Measurements from ENCODE around the gene KMT5C.

The KMT5C gene

DNA sequence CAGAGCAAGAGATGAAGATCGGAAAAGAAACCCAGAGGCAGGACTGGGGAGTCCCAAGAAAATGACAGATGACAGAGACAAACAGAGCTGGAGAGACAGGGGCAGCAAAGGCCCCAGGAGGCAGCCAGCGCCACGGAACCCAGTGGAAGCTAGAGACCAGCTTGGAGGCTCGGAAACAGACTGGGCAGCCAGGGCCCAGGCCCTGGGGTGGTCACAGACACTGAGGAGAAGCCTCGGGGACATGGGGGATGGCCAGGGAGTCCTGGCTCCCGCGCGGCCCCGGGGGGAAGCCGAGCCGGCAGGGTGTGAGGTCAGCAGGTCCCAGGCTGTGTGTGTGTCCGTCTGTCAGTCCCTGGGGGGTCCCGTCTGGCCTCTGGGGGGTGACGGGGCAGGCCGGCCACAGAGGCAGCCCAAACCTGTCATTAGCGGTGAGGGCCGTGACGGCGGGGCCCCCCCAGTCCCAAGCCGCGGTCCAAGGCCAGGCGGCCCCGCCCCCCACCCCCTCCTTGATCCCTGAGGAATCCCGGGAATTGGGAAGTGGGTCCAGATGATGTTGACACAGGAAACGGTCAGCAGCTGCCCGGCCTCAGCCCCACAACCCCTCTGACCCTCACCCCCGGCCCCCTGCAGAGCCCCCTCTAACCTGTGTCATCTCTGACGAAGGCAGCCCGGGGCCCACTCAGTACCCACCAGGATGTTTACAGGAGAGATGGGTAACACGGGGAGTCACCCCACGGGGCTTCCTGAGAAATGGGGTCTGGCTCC is 34.5 kb downstream of the KMT5C start:
- Histone ChIP-seq H3K4me3 (ENCODE audit: low read length) (no peak overlapping the region), H3K36me3 (ENCODE audit: control insufficient read depth, low read depth, low read length) (no peaks in the 10 kb centered on the region), H3K9ac (ENCODE audit: low read length) (no peak overlapping the region), H3K27ac (ENCODE audit: low read length) (no peak overlapping the region), H3K4me1 (ENCODE audit: control insufficient read depth, low read depth, low read length) (peaks cover 25% of the 10 kb centered on the region), H3K9me3 (ENCODE audit: control insufficient read depth, low read depth, low read length) (no peaks in the 10 kb centered on the region), H3K27me3 (ENCODE audit: control insufficient read depth, insufficient read depth, low read length) (peaks cover 53% of the 10 kb centered on the region)

DNA sequence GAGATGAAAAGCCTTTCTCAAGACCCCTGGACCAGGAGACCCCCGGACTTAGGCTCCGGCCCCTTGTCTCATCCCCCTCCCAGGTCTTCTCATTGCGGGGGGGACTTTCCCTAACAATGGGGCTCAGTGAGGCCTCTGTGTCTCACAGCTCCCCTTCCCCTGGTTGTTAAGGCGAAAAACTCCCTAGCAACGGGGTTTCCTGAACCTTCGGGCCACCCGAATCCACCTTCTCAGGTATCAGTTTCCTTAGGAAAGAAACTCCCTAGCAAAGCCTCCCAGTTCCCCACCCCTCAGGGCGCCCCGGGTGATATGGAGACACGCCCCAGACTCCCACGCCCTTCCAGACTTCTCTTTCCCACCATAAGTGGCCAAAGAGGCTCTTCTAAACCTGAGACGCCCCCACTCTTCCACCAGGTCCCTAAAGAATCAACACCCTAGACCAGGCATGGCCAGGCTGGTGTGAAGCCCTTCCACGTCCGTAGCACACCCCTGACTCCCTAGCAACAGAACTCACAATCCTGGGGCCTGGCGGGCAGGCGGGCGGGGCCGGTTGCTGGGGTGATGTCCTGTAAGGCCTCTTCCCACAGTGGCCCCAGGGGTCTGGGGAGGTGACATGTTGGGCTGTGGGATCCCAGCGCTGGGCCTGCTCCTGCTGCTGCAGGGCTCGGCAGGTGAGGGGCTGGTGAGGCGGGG is 36.7 kb downstream of the KMT5C start, which contains the start of gene TMEM190:
TSS of gene TMEM190 (plus strand) at position 586 of the 693 bp plus-strand sequence. CDS start at position 614, 28 bp downstream.
- Histone ChIP-seq H3K4me1 (ENCODE audit: control insufficient read depth, low read depth, low read length) (peaks cover 25% of the 10 kb centered on the region), H3K9ac (ENCODE audit: low read length) (peak within 1 kb of the TSS; percentile 2), H3K4me3 (ENCODE audit: low read length) (peak within 1 kb of the TSS; percentile 49), H3K36me3 (ENCODE audit: control insufficient read depth, low read depth, low read length) (no peaks in the 10 kb centered on the region), H3K9me3 (ENCODE audit: control insufficient read depth, low read depth, low read length) (no peaks in the 10 kb centered on the region), H3K27ac (ENCODE audit: low read length) (no peak within 1 kb of the TSS), H3K27me3 (ENCODE audit: control insufficient read depth, insufficient read depth, low read length) (peaks cover 41% of the 10 kb centered on the region)

DNA sequence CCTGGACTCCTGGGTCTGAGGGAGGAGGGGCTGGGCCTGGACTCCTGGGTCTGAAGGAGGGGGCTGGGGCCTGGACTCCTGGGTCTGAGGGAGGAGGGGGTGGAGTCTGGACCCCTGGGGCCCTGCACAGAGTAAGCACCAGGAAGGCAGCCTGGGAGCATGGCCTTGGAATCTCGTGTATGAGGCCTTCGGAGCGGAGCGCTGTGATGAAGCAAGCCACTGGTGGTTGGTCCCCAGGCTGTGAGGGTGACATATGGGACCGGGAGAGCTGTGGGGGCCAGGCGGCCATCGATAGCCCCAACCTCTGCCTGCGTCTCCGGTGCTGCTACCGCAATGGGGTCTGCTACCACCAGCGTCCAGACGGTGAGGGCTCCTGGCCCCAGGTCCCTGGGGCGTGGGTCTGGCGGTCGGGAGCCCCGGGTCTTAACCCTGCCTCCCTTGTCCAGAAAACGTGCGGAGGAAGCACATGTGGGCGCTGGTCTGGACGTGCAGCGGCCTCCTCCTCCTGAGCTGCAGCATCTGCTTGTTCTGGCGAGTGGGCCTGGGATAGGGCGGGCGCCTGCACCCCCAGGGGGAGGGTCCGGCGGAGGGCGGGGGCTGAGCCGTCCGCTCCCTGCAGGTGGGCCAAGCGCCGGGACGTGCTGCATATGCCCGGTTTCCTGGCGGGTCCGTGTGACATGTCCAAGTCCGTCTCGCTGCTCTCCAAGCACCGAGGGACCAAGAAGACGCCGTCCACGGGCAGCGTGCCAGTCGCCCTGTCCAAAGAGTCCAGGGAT is 37.9 kb downstream of the KMT5C start:
- Histone ChIP-seq H3K9ac (ENCODE audit: low read length) (no peak overlapping the region), H3K27ac (ENCODE audit: low read length) (no peak overlapping the region), H3K36me3 (ENCODE audit: control insufficient read depth, low read depth, low read length) (no peaks in the 10 kb centered on the region), H3K4me1 (ENCODE audit: control insufficient read depth, low read depth, low read length) (peaks cover 25% of the 10 kb centered on the region), H3K4me3 (ENCODE audit: low read length) (peak overlapping the region; percentile 49), H3K9me3 (ENCODE audit: control insufficient read depth, low read depth, low read length) (no peaks in the 10 kb centered on the region), H3K27me3 (ENCODE audit: control insufficient read depth, insufficient read depth, low read length) (peaks cover 40% of the 10 kb centered on the region)

DNA sequence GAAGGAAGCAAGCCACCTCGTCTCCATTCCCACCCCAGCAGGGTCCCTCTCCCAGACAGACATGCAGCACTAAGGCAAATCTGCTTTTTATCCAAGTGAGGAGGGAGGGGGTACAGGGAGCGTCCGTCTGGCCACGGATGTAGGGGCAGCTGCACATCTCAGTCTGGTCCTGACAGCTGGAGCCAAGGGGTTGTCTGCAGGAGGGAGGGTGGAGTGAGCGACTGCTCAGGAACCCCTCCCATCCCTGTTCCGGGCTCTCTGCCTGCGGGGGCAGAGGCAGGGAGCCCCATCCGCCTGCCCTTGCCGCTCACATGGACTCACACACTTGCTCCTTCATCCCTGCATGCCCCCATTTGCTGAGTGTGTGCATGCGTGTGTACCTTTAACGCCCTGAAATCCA is 39.5 kb downstream of the KMT5C start:
- Histone ChIP-seq H3K9me3 (ENCODE audit: control insufficient read depth, low read depth, low read length) (no peaks in the 10 kb centered on the region), H3K9ac (ENCODE audit: low read length) (no peak overlapping the region), H3K27ac (ENCODE audit: low read length) (no peak overlapping the region), H3K4me3 (ENCODE audit: low read length) (no peak overlapping the region), H3K27me3 (ENCODE audit: control insufficient read depth, insufficient read depth, low read length) (peaks cover 42% of the 10 kb centered on the region), H3K36me3 (ENCODE audit: control insufficient read depth, low read depth, low read length) (no peaks in the 10 kb centered on the region), H3K4me1 (ENCODE audit: control insufficient read depth, low read depth, low read length) (peaks cover 18% of the 10 kb centered on the region)

DNA sequence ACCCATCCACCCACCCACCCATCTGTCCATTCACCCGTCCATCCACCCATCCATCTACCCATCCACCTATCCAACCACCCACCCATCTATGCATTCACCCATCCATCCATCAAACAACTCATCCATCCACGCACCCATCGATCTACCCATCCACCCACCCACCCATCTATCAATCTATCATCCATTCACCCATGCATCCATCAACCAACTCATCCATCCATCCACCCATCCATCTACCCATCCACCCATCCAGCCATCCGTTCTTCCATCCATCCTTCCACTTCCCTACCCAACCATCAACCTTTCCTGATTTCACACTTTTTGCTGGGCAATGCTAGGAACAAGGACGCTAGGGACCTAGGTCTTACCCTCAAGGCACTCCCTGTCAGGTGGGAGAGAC is 42.3 kb downstream of the KMT5C start:
- H3K9me3 ChIP-seq (ENCODE audit: control insufficient read depth, low read depth, low read length), result no peaks in the 10 kb centered on the region
- peaks cover 4% of the 10 kb centered on the region for H3K36me3 ChIP-seq (ENCODE audit: control insufficient read depth, low read depth, low read length)
- H3K4me1 ChIP-seq (ENCODE audit: control insufficient read depth, low read depth, low read length), result peaks cover 15% of the 10 kb centered on the region
- H3K27me3 ChIP-seq (ENCODE audit: control insufficient read depth, insufficient read depth, low read length), result peaks cover 40% of the 10 kb centered on the region
- no peak overlapping the region for H3K27ac ChIP-seq (ENCODE audit: low read length)
- no peak overlapping the region for H3K4me3 ChIP-seq (ENCODE audit: low read length)
- no peak overlapping the region for H3K9ac ChIP-seq (ENCODE audit: low read length)

DNA sequence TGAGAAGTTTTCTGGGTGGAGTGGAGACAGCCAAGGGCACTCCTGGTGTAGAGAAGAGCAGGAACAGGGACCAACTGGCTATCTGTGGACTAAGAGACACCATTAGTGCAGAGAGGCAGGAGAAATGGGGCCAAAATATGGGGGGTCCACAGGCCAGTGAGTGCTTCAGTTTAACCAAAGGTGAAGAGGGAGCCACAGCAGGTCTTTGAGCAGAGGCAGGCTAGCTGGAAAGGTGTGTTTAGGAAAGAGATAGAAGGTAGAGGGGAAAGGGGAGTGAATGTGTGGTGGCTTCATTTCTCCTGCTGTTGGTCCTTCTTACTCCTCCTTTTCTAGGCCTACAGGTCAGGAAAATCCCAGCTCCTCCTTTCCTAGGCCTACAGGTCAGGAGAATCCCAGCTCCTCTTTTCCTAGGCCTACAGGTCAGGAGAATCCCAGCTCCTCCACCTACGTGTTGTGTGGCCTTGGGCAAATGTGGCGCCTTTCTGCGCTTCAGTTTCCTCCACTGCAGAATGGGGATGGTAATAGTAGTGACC is 42.9 kb downstream of the KMT5C start:
- Histone ChIP-seq H3K36me3 (ENCODE audit: control insufficient read depth, low read depth, low read length) (peaks cover 10% of the 10 kb centered on the region), H3K27ac (ENCODE audit: low read length) (no peak overlapping the region), H3K4me3 (ENCODE audit: low read length) (no peak overlapping the region), H3K9ac (ENCODE audit: low read length) (no peak overlapping the region), H3K27me3 (ENCODE audit: control insufficient read depth, insufficient read depth, low read length) (peaks cover 34% of the 10 kb centered on the region), H3K4me1 (ENCODE audit: control insufficient read depth, low read depth, low read length) (peaks cover 19% of the 10 kb centered on the region), H3K9me3 (ENCODE audit: control insufficient read depth, low read depth, low read length) (no peaks in the 10 kb centered on the region)

DNA sequence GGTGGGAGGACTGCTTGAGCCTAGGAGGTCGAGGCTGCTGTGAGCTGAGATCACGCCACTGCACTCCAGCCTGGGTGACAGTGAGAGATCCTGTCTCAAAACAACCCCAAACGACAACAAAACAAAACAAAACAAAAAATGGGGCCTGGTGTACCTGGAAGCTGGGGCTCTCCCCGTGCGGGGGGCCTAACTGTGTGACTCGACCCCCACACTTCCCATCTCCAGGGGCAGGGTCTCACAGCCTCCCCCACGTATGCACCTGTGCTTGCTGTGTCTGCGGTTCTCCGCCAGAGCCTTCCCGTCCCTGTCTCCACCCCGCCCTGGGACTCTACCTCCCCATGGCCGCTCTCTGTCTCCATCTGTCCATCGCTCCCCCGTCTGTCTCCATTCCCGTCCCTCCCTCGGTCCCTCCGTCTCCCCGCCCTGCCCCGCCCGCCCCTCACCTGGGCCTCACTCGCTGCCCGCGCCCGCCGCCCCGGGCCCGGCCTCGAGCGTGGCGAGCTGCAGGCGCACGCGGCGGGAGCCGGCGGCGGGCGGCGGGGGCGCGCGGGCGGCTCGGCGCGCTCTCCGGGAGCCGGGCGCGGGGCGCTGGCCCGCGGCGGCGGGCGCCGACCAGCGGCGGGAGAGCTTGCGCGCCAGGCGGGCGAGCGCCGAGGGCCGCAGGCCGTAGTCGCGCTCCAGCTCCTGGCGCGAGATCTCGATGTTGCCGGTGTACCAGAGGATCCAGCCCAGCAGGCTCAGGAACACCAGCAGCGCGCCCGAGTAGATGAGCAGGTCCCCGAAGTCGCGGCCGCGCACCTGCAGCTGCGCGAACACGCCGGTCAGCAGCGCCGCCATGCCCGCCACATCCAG is 43.8 kb downstream of the KMT5C start:
- no peak overlapping the region for H3K27ac ChIP-seq (ENCODE audit: low read length)
- H3K36me3 ChIP-seq (ENCODE audit: control insufficient read depth, low read depth, low read length), result peaks cover 19% of the 10 kb centered on the region
- peaks cover 14% of the 10 kb centered on the region for H3K4me1 ChIP-seq (ENCODE audit: control insufficient read depth, low read depth, low read length)
- H3K9me3 ChIP-seq (ENCODE audit: control insufficient read depth, low read depth, low read length), result no peaks in the 10 kb centered on the region
- H3K4me3 ChIP-seq (ENCODE audit: low read length), result peak overlapping the region; percentile 46
- peak overlapping the region; percentile 15 for H3K9ac ChIP-seq (ENCODE audit: low read length)
- H3K27me3 ChIP-seq (ENCODE audit: control insufficient read depth, insufficient read depth, low read length), result peaks cover 25% of the 10 kb centered on the region

DNA sequence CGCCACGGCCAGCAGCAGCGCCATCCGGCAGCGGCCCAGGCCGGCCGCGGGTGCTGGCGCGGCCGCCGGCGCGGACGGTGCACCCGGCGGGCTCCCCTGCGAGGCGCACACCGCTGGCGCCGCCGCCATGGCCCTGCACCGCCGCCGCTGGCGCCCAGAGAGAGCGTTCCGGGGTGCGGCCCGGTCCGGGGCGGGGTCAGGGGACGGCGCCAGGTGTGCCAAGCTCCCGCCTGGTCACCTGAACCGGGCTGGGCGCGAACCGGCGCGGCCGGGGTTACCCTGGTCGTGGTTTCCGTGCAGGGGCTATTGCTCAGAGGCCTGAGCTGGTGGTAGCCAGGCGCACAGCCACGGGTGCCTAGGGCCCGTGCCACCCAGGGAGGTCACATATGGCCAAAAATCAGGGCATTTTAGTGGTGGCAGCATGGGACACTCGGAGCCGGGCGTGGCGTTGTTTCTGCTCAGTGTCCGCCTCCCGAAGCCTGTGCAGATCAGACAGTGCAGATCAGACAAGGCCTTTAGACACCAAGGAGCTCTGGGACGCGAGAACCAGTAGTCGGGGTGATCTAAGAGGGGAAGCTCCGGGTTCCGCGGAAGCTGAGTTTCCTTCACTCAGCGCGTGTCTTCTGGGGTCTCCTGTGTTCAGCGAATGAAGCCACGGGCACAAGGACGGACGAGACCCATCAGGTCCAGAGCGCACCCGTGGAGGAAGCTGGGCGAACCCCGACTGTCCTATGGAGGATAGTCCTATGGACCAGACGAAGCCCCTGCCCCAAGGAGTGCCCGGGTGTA is 44.6 kb downstream of the KMT5C start, which contains the start of gene TMEM238:
TSS of gene TMEM238 (minus strand) at position 162 of the 789 bp plus-strand sequence. CDS start at position 129, 33 bp downstream.
- Histone ChIP-seq H3K27me3 (ENCODE audit: control insufficient read depth, insufficient read depth, low read length) (peaks cover 17% of the 10 kb centered on the region), H3K27ac (ENCODE audit: low read length) (no peak within 1 kb of the TSS), H3K4me3 (ENCODE audit: low read length) (peak within 1 kb of the TSS; percentile 97), H3K9me3 (ENCODE audit: control insufficient read depth, low read depth, low read length) (no peaks in the 10 kb centered on the region), H3K9ac (ENCODE audit: low read length) (peak within 1 kb of the TSS; percentile 86), H3K4me1 (ENCODE audit: control insufficient read depth, low read depth, low read length) (peaks cover 14% of the 10 kb centered on the region), H3K36me3 (ENCODE audit: control insufficient read depth, low read depth, low read length) (peaks cover 28% of the 10 kb centered on the region)

DNA sequence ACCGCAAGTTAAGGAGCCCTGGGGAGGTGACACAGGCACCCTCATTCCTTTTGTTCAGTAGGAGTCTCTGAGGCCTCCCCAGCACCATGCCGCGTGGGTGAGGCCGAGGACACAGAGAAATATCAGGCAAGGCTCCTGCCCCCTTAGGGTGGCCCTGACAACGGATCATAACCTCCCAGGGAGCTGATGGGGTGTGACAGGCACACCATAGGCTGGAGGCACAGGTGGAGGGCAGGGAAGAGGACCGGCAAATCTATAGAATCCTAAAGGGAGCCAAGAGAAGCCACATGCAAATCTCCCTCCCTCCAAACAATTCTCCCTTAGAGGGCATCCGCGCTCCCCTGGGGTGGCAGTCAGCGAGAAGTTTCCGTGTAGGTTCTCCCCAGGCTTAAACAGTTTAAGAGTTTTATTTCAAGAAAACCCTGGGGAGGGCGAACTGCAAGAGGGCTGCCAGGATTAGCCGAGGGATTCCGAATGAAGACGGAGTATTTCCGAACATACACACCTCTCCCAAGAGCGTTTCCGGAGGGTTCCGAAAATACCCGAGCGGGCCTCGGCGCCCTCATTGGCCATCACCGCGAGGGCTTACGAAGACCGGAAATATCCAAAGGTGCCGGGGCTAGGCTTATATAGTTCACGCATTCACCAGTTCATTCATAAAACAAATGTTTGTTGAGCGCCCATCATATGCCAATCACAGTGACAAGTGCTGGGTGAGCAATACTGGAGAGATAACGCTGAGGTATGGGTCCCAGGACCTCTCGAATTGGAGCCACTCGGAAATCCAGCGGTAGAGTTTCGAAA is 45.4 kb downstream of the KMT5C start:
- peaks cover 16% of the 10 kb centered on the region for H3K27me3 ChIP-seq (ENCODE audit: control insufficient read depth, insufficient read depth, low read length)
- peak overlapping the region; percentile 97 for H3K4me3 ChIP-seq (ENCODE audit: low read length)
- no peaks in the 10 kb centered on the region for H3K9me3 ChIP-seq (ENCODE audit: control insufficient read depth, low read depth, low read length)
- peaks cover 14% of the 10 kb centered on the region for H3K4me1 ChIP-seq (ENCODE audit: control insufficient read depth, low read depth, low read length)
- H3K36me3 ChIP-seq (ENCODE audit: control insufficient read depth, low read depth, low read length), result peaks cover 29% of the 10 kb centered on the region
- H3K9ac ChIP-seq (ENCODE audit: low read length), result peak overlapping the region; percentile 86
- peak overlapping the region; percentile 70 for H3K27ac ChIP-seq (ENCODE audit: low read length)

Measured in iPS-18a (cell line).